Pancreas (tissue), 10 donors: ENCODE results near the gene HLA-DQB1. TPM values are rescaled to one million over a fixed set of nuclear protein-coding genes. Genes with fewer than 3 reads are reported as not detected.

Source experiments
- ATAC-seq, 4 donors: fragments of 200-7000 bp; cut with Tn5 transposase; one replicate each; pipeline versions ENCODE4 v1.8.0 to v1.9.1; 2020; ENCODE audit warnings: mild to moderate bottlenecking in 4 of 4, moderate library complexity in 4 of 4
- DNase-seq, 6 donors: peaks; one replicate each; pipeline ENCODE4 v3.0.0-alpha.2; 2020
- FAIRE-seq: peaks from 2 replicates; lab custom pipeline; 2012; peaks lifted over from hg19 to GRCh38; lab: Jason Lieb, UNC
- H3K27ac ChIP-seq, 4 donors: fragments of 200-600 bp; sonication (generic); 1 replicate in 3 of 4; 2 replicates in 1 of 4; pipeline versions ENCODE4 v1.5.0 to v1.8.0; 2020
- H3K27me3 ChIP-seq, 4 donors: fragments of 200-600 bp; one replicate each; pipeline ENCODE4 v1.8.0; 2021
- H3K36me3 ChIP-seq, 3 donors: fragments of 200-600 bp; sonication (generic) in 1 of 3; one replicate each; pipeline versions ENCODE4 v1.5.0 to v1.8.0; 2020 to 2021
- H3K4me1 ChIP-seq, 3 donors: fragments of 200-600 bp; one replicate each; pipeline ENCODE4 v1.8.0; 2021
- H3K4me3 ChIP-seq, 4 donors: fragments of 200-600 bp; sonication (generic) in 2 of 4; one replicate each; pipeline versions ENCODE4 v1.5.0 to v1.8.0; 2020 to 2021
- H3K9me3 ChIP-seq, 4 donors: fragments of 200-600 bp; one replicate each; pipeline ENCODE4 v1.8.0; 2021
- WGBS, 2 donors: extraction: QIAGEN DNeasy Blood & Tissue Kit; methylation state at CpG; one replicate each; pipeline ENCODE4 v1.1.7; 2013; 5-methylcytosine and 5-hydroxymethylcytosine counted together
- intact Hi-C, 3 donors: fragments of 100-400 bp; cut with DNase I; formaldehyde crosslinking; loops; one replicate each; pipeline versions ENCODE4 v1.11.1 to v1.14.2; 2022
- polyA plus RNA-seq, 2 donors: library from polyadenylated mRNA; stranded (reverse); fragments of 200-250 nt; gene quantifications; one replicate each; pipeline ENCODE4 v1.2.3, GENCODE V29; 2013
- total RNA-seq, 6 donors: library from RNA; stranded (reverse); fragmentation: NEBNext Ultra II Directional in 4 of 6; extraction: Animal tissue kit (Norgen Biotek cat#: 25700) in 4 of 6; gene quantifications; one replicate each; pipeline versions ENCODE4 v1.2.1 to v1.2.4, GENCODE V29; 2021 to 2023
- TF ChIP-seq, protein P1 (sequence below), 4 donors: fragments of 200-600 bp; sonication (generic) in 3 of 4; IDR thresholded peaks; one replicate each; pipeline versions ENCODE4 v1.5.0 to v1.8.0; 2021; ENCODE audit warnings: antibody characterized with exemption in 4 of 4
- donor health status: healthy with polysubstance abuse.
- donor health status: DM: no; HTN: no; CAD: no; lungs with moderate emphysema.
- donor health status: DM: no; HTN: no; CAD: no.
- donor health status: control.
- donor health status: control.
- donor health status: Bipolar disorder and iron deficiency.
- donor health status: DM: yes; HTN: yes; CAD: no.
- donor health status: DM: no; HTN: no; CAD: no.
- donor health status: DM: no; HTN: no; CAD: no.
- donor health status: DM: yes; HTN: yes; CAD: no.

HLA-DQB1 gene
- total and polyA plus RNA-seq, 8 donors, result 0.63 to 24.7 (median 5.8) TPM

DNA sequence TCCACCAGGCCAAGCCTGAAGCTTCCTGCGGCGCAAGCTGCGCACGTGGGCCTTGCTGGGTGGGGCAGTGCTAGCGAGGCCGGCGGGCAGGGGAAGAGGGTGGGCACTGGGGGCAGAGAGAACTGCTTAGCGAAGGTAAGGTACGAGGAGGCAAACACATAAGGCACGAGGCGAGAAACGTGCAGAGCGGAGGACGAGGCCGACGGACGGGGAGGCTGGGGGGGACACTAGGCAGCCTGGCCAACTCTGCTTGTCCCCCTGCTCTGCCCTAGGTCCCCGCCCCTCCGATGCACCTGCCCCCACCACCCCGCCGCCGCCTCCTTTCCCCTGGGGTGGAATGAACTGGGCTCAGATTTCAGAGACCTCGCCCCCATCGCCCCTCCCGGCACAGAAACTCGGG is 2.1 kb downstream of the HLA-DQB1 start:
- no peak for FAIRE-seq
- WGBS, 2 donors, result 23 to 25% methylated on average over 17 to 26 of the region's 26 CpGs
- intact Hi-C loops, result loop anchor here in 1 of 3 donors (10.0 kb wide), 1 partner anchor 100 kb away; the partner anchor contains the start of gene HLA-DQB2

DNA sequence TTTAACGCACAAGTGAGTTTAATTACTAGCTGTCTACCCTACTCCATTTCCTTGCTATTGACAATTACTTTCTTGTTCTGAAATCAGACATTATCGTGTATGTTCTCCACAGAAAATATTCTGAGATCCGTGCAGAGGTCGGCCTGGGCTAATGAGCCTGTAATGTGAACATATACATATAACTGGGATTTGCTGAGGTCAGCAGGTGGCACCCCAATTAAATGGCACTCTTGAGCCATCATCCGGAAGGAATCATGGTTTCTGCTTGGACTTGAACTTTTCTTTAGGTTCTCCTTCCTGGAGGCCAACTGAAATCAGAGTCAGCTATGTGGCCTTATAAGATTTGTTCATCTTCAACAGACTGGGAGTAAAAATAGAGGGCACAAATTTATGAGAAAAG is 3.6 kb downstream of the HLA-DQB1 start:
- H3K4me1 ChIP-seq, result no peaks in the 10 kb centered on the region

More for the DNA sequence above, 2.1 kb downstream of the HLA-DQB1 start:
- Histone ChIP-seq H3K36me3 (no peaks in the 10 kb centered on the region), H3K4me3 (no peak overlapping the region), H3K4me1 (no peaks in the 10 kb centered on the region), H3K27ac (no peak overlapping the region), H3K27me3 (no peaks in the 10 kb centered on the region), H3K9me3 (no peaks in the 10 kb centered on the region)
- TF ChIP-seq, protein P1, sequence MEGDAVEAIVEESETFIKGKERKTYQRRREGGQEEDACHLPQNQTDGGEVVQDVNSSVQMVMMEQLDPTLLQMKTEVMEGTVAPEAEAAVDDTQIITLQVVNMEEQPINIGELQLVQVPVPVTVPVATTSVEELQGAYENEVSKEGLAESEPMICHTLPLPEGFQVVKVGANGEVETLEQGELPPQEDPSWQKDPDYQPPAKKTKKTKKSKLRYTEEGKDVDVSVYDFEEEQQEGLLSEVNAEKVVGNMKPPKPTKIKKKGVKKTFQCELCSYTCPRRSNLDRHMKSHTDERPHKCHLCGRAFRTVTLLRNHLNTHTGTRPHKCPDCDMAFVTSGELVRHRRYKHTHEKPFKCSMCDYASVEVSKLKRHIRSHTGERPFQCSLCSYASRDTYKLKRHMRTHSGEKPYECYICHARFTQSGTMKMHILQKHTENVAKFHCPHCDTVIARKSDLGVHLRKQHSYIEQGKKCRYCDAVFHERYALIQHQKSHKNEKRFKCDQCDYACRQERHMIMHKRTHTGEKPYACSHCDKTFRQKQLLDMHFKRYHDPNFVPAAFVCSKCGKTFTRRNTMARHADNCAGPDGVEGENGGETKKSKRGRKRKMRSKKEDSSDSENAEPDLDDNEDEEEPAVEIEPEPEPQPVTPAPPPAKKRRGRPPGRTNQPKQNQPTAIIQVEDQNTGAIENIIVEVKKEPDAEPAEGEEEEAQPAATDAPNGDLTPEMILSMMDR (IDR thresholded peaks at IDR 0.05), result no peak
- DNase-seq (no peak), ATAC-seq (no peak)

DNA sequence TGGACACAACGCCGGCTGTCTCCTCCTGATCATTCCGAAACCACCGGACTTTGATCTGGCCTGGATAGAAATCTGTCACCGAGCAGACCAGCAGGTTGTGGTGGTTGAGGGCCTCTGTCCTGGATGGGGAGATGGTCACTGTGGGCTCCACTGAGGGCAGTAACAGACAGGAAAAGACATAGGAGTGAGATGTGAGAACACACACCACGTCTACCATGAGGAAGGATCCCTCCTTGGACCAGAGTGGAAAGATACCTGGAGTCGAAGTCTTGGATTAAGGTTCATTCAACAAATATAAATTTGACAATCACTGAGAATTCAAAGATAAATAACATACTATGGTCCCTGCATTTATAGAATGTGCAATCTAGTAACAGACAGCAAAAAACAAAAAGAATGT is 4.4 kb downstream of the HLA-DQB1 start:
- Histone ChIP-seq H3K4me1 (no peaks in the 10 kb centered on the region), H3K9me3 (no peaks in the 10 kb centered on the region), H3K27ac (no peak overlapping the region), H3K27me3 (no peaks in the 10 kb centered on the region), H3K4me3 (no peak overlapping the region), H3K36me3 (no peaks in the 10 kb centered on the region)
- DNase-seq (no peak), ATAC-seq (no peak), FAIRE-seq (no peak)
- WGBS, 2 donors, result 64 to 82% methylated on average over 7 of the region's 7 CpGs
- TF ChIP-seq, protein P1 (IDR thresholded peaks at IDR 0.05), result no peak
- intact Hi-C loops, result loop anchor here in 1 of 3 donors (10.0 kb wide), 1 partner anchor 103 kb away; the partner anchor contains the start of gene HLA-DQB2

More for the DNA sequence above, 3.6 kb downstream of the HLA-DQB1 start:
- no peaks in the 10 kb centered on the region for H3K36me3 ChIP-seq
- 71 to 96% methylated on average over 5 of the region's 5 CpGs for WGBS, 2 donors
- intact Hi-C loops, result loop anchor here in 1 of 3 donors (10.0 kb wide), 1 partner anchor 102 kb away; the partner anchor contains the start of gene HLA-DQB2
- FAIRE-seq (no peak), DNase-seq (no peak), ATAC-seq (no peak)
- H3K27me3 ChIP-seq, result no peaks in the 10 kb centered on the region
- H3K9me3 ChIP-seq, result no peaks in the 10 kb centered on the region
- no peak overlapping the region for H3K27ac ChIP-seq
- TF ChIP-seq, protein P1 (IDR thresholded peaks at IDR 0.05), result no peak
- no peak overlapping the region for H3K4me3 ChIP-seq

DNA sequence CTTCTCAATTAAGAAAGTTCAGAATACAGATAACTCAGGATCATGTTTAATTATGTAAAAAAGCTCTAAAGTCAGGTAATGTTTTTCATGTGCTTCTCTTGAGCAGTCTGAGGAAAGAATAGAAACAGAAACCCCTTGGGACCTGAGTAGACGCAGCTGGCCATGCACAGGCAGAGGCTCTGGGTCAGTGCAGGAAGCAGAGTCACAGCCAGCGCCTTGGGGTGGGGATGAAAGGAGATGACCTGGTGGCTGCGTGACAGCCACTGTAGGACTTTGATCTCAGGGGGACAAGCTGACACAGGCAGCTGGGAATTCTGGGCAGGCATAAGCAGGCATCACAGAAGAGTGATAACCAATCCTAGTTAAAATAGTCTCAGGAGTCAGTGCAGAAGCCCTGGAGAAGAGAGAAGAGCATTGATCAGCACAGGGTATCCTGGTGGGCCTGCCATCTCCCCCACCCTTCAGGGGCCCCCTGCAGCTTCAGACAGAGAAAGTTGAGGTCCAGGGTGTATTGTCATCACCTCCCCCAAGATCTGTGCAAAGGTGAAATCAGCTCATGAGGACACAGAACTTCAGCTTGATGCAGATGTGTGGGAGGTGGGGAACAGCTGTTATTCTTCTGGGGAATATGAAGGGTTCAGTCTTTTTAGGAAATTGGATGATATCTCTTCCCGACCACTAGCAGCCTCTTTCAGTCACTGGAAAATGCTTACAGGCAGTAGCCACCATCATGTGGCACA is 6.4 kb downstream of the HLA-DQB1 start:
- no peak overlapping the region for H3K27ac ChIP-seq
- no peak overlapping the region for H3K4me3 ChIP-seq
- TF ChIP-seq, protein P1 (IDR thresholded peaks at IDR 0.05), result no peak
- ATAC-seq (no peak), FAIRE-seq (no peak), DNase-seq (no peak)
- no peaks in the 10 kb centered on the region for H3K9me3 ChIP-seq
- intact Hi-C loops, result loop anchor here in 1 of 3 donors (10.0 kb wide), 1 partner anchor 105 kb away; the partner anchor contains the start of gene HLA-DQB2
- H3K4me1 ChIP-seq, result no peaks in the 10 kb centered on the region
- H3K27me3 ChIP-seq, result no peaks in the 10 kb centered on the region
- H3K36me3 ChIP-seq, result no peaks in the 10 kb centered on the region
- 54 to 64% methylated on average over 4 of the region's 4 CpGs for WGBS, 2 donors
